Adrenal gland (tissue), 12 donors: ENCODE measurements around the gene CSNK2A3. TPM values are rescaled to one million over a fixed set of nuclear protein-coding genes. Genes with fewer than 3 reads are reported as not detected.

Experiments
- DNase-seq, 7 donors: peaks; one replicate each; pipeline ENCODE4 v3.0.0-alpha.2; 2019 to 2020
- H3K27ac ChIP-seq, 5 donors: fragments of 200-600 bp; sonication (generic) in 4 of 5; 1 replicate in 3 of 5; 2 replicates in 2 of 5; pipeline versions ENCODE4 v1.5.1 to v1.8.0; 2016 to 2020; ENCODE audit warnings: mild to moderate bottlenecking in 1 of 5
- H3K27me3 ChIP-seq: fragments of 200-600 bp; 2 replicates; pipeline ENCODE4 v1.8.0; 2021
- H3K36me3 ChIP-seq, 2 donors: fragments of 200-600 bp; replicated peaks in 1 of 2; 1 replicate in 1 of 2; 2 replicates in 1 of 2; pipeline versions ENCODE4 v1.5.1 to v1.8.0; 2018 to 2022
- H3K4me1 ChIP-seq, 2 donors: fragments of 200-600 bp; replicated peaks in 1 of 2; 1 replicate in 1 of 2; 2 replicates in 1 of 2; pipeline versions ENCODE4 v1.5.1 to v1.8.0; 2018 to 2021
- H3K4me3 ChIP-seq, 4 donors: fragments of 200-600 bp; sonication (generic) in 3 of 4; one replicate each; pipeline ENCODE4 v1.5.1; 2016 to 2018
- H3K9me3 ChIP-seq, 3 donors: fragments of 200-600 bp; sonication (generic) in 1 of 3; replicated peaks in 1 of 3; 1 replicate in 2 of 3; 2 replicates in 1 of 3; pipeline versions ENCODE4 v1.5.1 to v1.8.0; 2016 to 2021
- CTCF ChIP-seq, 6 experiments: fragments of 450-650 bp in 4 of 6; fragments of 200-600 bp in 2 of 6; sonication (generic) in 1 of 6; IDR thresholded peaks; 1 replicate in 5 of 6; 2 replicates in 1 of 6; pipeline versions ENCODE4 v1.5.1 to v1.8.0; 2016 to 2021; ENCODE audit warnings: antibody characterized with exemption in 6 of 6, mild to moderate bottlenecking in 2 of 6, moderate library complexity in 1 of 6
- POLR2A ChIP-seq, 2 donors: fragments of 450-650 bp; IDR thresholded peaks; one replicate each; pipeline ENCODE4 v1.6.1; 2017; ENCODE audit warnings: antibody characterized with exemption in 2 of 2, mild to moderate bottlenecking in 2 of 2, moderate library complexity in 1 of 2
- WGBS, 4 donors: extraction: QIAGEN DNeasy Blood & Tissue Kit in 2 of 4; methylation state at CpG; one replicate each; pipeline versions ENCODE4 v1.1.5 to v1.1.7; 2013 to 2017; 5-methylcytosine and 5-hydroxymethylcytosine counted together
- intact Hi-C, 2 donors: fragments of 100-400 bp; cut with DNase I; formaldehyde crosslinking; loops; one replicate each; pipeline versions ENCODE4 v1.14.1 to v1.15.0; 2022 to 2023
- polyA plus RNA-seq, 3 donors: library from polyadenylated mRNA; stranded (reverse); fragments of 200-250 nt in 2 of 3; fragments of 350-450 nt in 1 of 3; fragmentation: Illumina TruSeq in 1 of 3; extraction: RNeasy Lipid Tissue Mini Kit (QIAGEN cat#74804) in 1 of 3; gene quantifications; one replicate each; pipeline ENCODE4 v1.2.3, GENCODE V29; 2013 to 2014
- total RNA-seq, 9 donors: library from RNA; depleted of rRNA in 4 of 9; stranded (reverse); fragments of >200 nt in 4 of 9; fragments of 120-200 nt in 1 of 9; fragmentation: NEBNext Ultra II Directional in 1 of 9; extraction: Animal tissue kit (Norgen Biotek cat#: 25700) in 1 of 9; gene quantifications; one replicate each; pipeline versions ENCODE4 v1.1.0 to v1.2.4, GENCODE V29; 2013 to 2023
- donor health status: healthy with polysubstance abuse.
- donor health status: Bipolar disorder and iron deficiency.
- donor health status: DM: yes; HTN: yes; CAD: no.
- donor health status: DM: no; HTN: no; CAD: no.
- donor health status: DM: no; HTN: no; CAD: no.
- donor health status: DM: yes; HTN: yes; CAD: no.

CSNK2A3 gene
- total and polyA plus RNA-seq, 12 donors, result 0.07 to 2.7 (median 0.54) TPM; not detected in 1

- WGBS, 4 donors, result 94 to 100% (median 100%) methylated on average over 1 of the region's 1 CpG
- Histone ChIP-seq H3K27me3 (no peaks in the 10 kb centered on the region), H3K27ac (no peak overlapping the region), H3K4me3 (no peak overlapping the region), H3K9me3 (no peaks in the 10 kb centered on the region), H3K36me3 (no peaks in the 10 kb centered on the region), H3K4me1 (peaks cover 17 to 18% of the 10 kb centered on the region in 2 donors)
- intact Hi-C loops, result no loop called here
- no peak for TF ChIP-seq POLR2A (IDR thresholded peaks at IDR 0.05)
- no peak for TF ChIP-seq CTCF (IDR thresholded peaks at IDR 0.05)
- DNase-seq, result no peak
Observed at GRCh38 chr11:11312738-11313137, 40.3 kb downstream of the CSNK2A3 start.

- 60 to 72% (median 70%) methylated on average over 3 of the region's 3 CpGs for WGBS, 4 donors
Observed at GRCh38 chr11:11311169-11311568, 41.9 kb downstream of the CSNK2A3 start.

DNA sequence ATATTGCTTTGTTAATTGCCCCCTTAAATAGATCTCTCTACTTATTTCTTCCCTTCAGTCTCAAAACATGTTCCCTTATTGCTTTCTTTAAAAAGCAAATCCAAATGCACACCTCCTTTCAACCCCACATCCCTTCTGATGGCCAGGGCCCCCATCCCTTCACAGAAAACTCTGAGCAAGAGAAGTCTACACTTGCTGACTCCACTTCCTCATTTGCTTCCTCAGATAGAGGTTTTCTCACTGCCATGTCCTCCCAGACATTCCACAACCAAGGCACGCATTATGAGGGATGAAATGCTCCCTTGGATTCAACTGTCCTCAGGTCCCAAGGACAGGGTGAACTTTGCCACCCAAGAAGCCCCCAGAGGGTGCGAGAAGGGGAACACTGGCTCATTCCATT lies 43.1 kb downstream of the CSNK2A3 start:
- intact Hi-C loops, result no loop called here
- no peak overlapping the region for H3K27ac ChIP-seq
- WGBS, 4 donors, result 90 to 97% (median 95%) methylated on average over 2 of the region's 2 CpGs
- no peaks in the 10 kb centered on the region for H3K36me3 ChIP-seq
- no peaks in the 10 kb centered on the region for H3K9me3 ChIP-seq
- H3K4me1 ChIP-seq, result peaks cover 17 to 18% of the 10 kb centered on the region in 2 donors
- no peak overlapping the region for H3K4me3 ChIP-seq
- TF ChIP-seq CTCF (IDR thresholded peaks at IDR 0.05) (no peak), POLR2A (IDR thresholded peaks at IDR 0.05) (no peak)
- DNase-seq, result no peak
- no peaks in the 10 kb centered on the region for H3K27me3 ChIP-seq

More at GRCh38 chr11:11311169-11311568, 41.9 kb downstream of the CSNK2A3 start:
- Histone ChIP-seq H3K36me3 (no peaks in the 10 kb centered on the region), H3K9me3 (no peaks in the 10 kb centered on the region), H3K4me3 (no peak overlapping the region), H3K27ac (no peak overlapping the region), H3K4me1 (peaks cover 17 to 18% of the 10 kb centered on the region in 2 donors), H3K27me3 (no peaks in the 10 kb centered on the region)
- intact Hi-C loops, result no loop called here
- peak in 2 of 7 donors; percentile 8 to 28 for DNase-seq
- TF ChIP-seq CTCF (IDR thresholded peaks at IDR 0.05), result no peak
- no peak for TF ChIP-seq POLR2A (IDR thresholded peaks at IDR 0.05)

DNA sequence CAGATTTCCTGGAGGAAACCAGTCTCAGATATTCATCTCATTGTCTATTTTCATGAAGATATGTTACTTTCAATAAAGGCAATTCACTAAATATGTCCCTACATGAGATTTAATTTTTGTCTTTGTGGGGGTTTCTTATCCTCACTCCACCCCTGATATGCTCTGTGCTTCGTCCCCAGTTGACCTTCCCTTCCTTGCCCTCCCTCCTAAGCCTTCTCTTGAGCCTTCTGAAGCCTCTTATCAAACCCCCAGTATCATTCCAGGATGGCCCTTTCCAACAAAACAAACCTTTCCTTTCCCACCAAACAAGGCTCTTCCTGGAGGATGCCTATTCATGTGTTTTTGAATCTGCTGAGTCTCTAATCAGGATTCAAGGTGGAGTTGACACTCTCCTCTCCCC lies 44.8 kb downstream of the CSNK2A3 start:
- H3K27me3 ChIP-seq, result no peaks in the 10 kb centered on the region
- H3K4me3 ChIP-seq, result no peak overlapping the region
- no peaks in the 10 kb centered on the region for H3K9me3 ChIP-seq
- peaks cover 3 to 4% of the 10 kb centered on the region in 2 donors for H3K4me1 ChIP-seq
- 65 to 78% (median 72%) methylated on average over 1 of the region's 1 CpG for WGBS, 4 donors
- no peak for DNase-seq
- intact Hi-C loops, result no loop called here
- H3K27ac ChIP-seq, result no peak overlapping the region
- TF ChIP-seq CTCF (IDR thresholded peaks at IDR 0.05) (no peak), POLR2A (IDR thresholded peaks at IDR 0.05) (no peak)
- no peaks in the 10 kb centered on the region for H3K36me3 ChIP-seq
